DND-41 (cell line): ENCODE data around the gene MYH13.

Source experiments
- ATAC-seq: fragments of 200-7000 bp; cut with Tn5 transposase; 3 replicates; pipeline ENCODE4 v1.9.1; 2021; ENCODE audit warnings: low read depth; ENCODE audit not compliant: insufficient read depth
- DNase-seq: peaks from one replicate; pipeline ENCODE4 v3.0.0-alpha.2; 2020
- H2AFZ ChIP-seq: 2 replicates; pipeline ENCODE4 v1.6.0; 2012; ENCODE audit warnings: low read depth, low read length
- H3K27ac ChIP-seq: 2 replicates; pipeline ENCODE4 v1.5.1; 2012; ENCODE audit warnings: low read length, inconsistent platforms
- H3K27me3 ChIP-seq: fragments of 200-600 bp; sonication (generic); 2 replicates; pipeline ENCODE4 v1.6.0; 2012; ENCODE audit warnings: low read length, mild to moderate bottlenecking, inconsistent platforms; ENCODE audit not compliant: insufficient read depth, poor library complexity
- H3K36me3 ChIP-seq: 2 replicates; pipeline ENCODE4 v1.5.1; 2012; ENCODE audit warnings: low read length, inconsistent platforms; ENCODE audit not compliant: insufficient read depth
- H3K4me1 ChIP-seq: 2 replicates; pipeline ENCODE4 v1.5.1; 2012; ENCODE audit warnings: mild to moderate bottlenecking, low read length; ENCODE audit not compliant: insufficient read depth
- H3K4me2 ChIP-seq: 2 replicates; pipeline ENCODE4 v1.6.0; 2012; ENCODE audit warnings: mild to moderate bottlenecking, moderate library complexity, low read length, inconsistent platforms; ENCODE audit not compliant: insufficient read depth
- H3K4me3 ChIP-seq, 2 experiments: fragments of 200-600 bp in 1 of 2; shearing (Covaris generic) in 1 of 2; 2 replicates each; pipeline ENCODE4 v1.5.1; 2012 to 2016; ENCODE audit warnings: inconsistent platforms in 2 of 2, low read length in 2 of 2, mild to moderate bottlenecking in 2 of 2, low read depth in 1 of 2, moderate library complexity in 1 of 2
- H3K79me2 ChIP-seq: 2 replicates; pipeline ENCODE4 v1.6.0; 2012; ENCODE audit warnings: low read length, inconsistent platforms; ENCODE audit not compliant: insufficient read depth
- H3K9ac ChIP-seq: 2 replicates; pipeline ENCODE4 v1.6.0; 2012; ENCODE audit warnings: low read depth, mild to moderate bottlenecking, inconsistent platforms, low read length, moderate library complexity
- H3K9me3 ChIP-seq: 2 replicates; pipeline ENCODE4 v1.5.1; 2012; ENCODE audit warnings: low read length, moderate library complexity, mild to moderate bottlenecking, inconsistent platforms; ENCODE audit not compliant: insufficient read depth, severe bottlenecking
- H4K20me1 ChIP-seq: 2 replicates; pipeline ENCODE4 v1.6.0; 2012; ENCODE audit warnings: low read length; ENCODE audit not compliant: insufficient read depth
- CTCF ChIP-seq: IDR thresholded peaks from 2 replicates; pipeline ENCODE4 v1.5.1; 2012; ENCODE audit warnings: borderline replicate concordance, low read length, moderate library complexity, mild to moderate bottlenecking; ENCODE audit not compliant: poor library complexity, severe bottlenecking; ENCODE audit errors: extremely low read depth
- EZH2 ChIP-seq: IDR thresholded peaks from 3 replicates; pipeline ENCODE4 v1.6.1; 2012; ENCODE audit warnings: borderline replicate concordance, low read depth, mild to moderate bottlenecking, moderate library complexity, low read length, inconsistent platforms; ENCODE audit not compliant: severe bottlenecking

MYH13 gene

GRCh38 chr17:10339051-10339450 lies 33.8 kb downstream of the MYH13 start:
- Histone ChIP-seq H3K27ac (no peak overlapping the region), H3K4me2 (no peak overlapping the region), H3K79me2 (no peaks in the 10 kb centered on the region), H3K4me1 (no peaks in the 10 kb centered on the region), H4K20me1 (no peaks in the 10 kb centered on the region), H3K9me3 (no peaks in the 10 kb centered on the region), H3K4me3 (no peak overlapping the region), H3K36me3 (no peaks in the 10 kb centered on the region), H3K27me3 (no peaks in the 10 kb centered on the region), H3K9ac (no peak overlapping the region), H2AFZ (no peak overlapping the region)
- ATAC-seq (no peak), DNase-seq (no peak)
- TF ChIP-seq CTCF (no peak), EZH2 (no peak)

DNA sequence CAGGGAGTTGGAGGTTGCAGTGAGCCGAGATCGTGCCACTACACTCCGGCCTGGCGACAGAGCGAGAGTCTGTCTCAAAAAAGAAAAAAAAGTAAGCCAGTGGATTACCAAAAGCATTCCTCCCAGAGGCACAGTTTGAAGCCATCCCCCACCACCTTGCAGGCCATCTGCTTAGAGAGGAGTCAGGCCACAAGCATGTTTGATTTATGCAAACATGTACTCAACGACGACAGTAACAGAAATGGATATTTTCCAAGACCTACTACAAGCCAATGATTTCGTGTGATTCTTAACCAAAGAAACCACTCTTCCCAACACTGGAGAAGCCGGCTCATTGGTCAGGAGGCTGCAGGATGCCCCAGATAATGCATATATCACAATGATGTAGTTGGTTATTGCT lies 34.8 kb downstream of the MYH13 start:
- H4K20me1 ChIP-seq: no peaks in the 10 kb centered on the region
- H2AFZ ChIP-seq: no peak overlapping the region
- no peaks in the 10 kb centered on the region for H3K79me2 ChIP-seq
- H3K27ac ChIP-seq: no peak overlapping the region
- TF ChIP-seq CTCF (no peak), EZH2 (no peak)
- DNase-seq (no peak), ATAC-seq (no peak)
- no peak overlapping the region for H3K9ac ChIP-seq
- H3K4me3 ChIP-seq: no peak overlapping the region
- H3K4me1 ChIP-seq: no peaks in the 10 kb centered on the region
- H3K27me3 ChIP-seq: no peaks in the 10 kb centered on the region
- no peak overlapping the region for H3K4me2 ChIP-seq
- no peaks in the 10 kb centered on the region for H3K9me3 ChIP-seq
- H3K36me3 ChIP-seq: no peaks in the 10 kb centered on the region

DNA sequence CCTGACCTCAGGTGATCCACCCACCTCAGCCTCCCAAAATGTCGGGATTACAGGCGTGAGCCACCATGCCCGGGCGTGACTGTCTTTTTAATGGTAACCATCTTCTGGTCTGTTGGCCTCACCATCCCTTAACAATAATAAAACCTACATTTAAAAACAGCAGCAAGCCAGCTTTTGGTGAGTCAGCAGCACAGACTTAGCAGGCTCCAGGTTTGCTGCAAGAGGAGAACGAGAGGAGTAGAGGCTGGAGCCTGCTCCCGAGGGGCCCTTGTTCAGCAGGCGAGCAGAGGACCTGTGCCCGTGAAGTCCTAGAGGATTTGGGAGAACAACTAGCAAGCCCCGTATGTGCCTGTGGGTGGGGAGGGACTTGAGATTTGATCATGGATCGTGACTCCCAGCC lies 35.7 kb downstream of the MYH13 start:
- Histone ChIP-seq H3K4me1 (no peaks in the 10 kb centered on the region), H3K4me2 (no peak overlapping the region), H4K20me1 (no peaks in the 10 kb centered on the region), H3K27me3 (no peaks in the 10 kb centered on the region), H3K9ac (no peak overlapping the region), H3K4me3 (no peak overlapping the region), H2AFZ (no peak overlapping the region), H3K79me2 (no peaks in the 10 kb centered on the region), H3K36me3 (no peaks in the 10 kb centered on the region), H3K9me3 (no peaks in the 10 kb centered on the region), H3K27ac (no peak overlapping the region)
- TF ChIP-seq EZH2 (no peak), CTCF (no peak)
- ATAC-seq (no peak), DNase-seq (no peak)

- H4K20me1 ChIP-seq: no peaks in the 10 kb centered on the region
- H3K4me2 ChIP-seq: no peak overlapping the region
- no peaks in the 10 kb centered on the region for H3K36me3 ChIP-seq
- no peaks in the 10 kb centered on the region for H3K4me1 ChIP-seq
- no peak overlapping the region for H3K27ac ChIP-seq
- ATAC-seq (no peak), DNase-seq (no peak)
- peaks cover 2% of the 10 kb centered on the region for H3K27me3 ChIP-seq
- no peak overlapping the region for H3K9ac ChIP-seq
- H3K9me3 ChIP-seq: no peaks in the 10 kb centered on the region
- no peaks in the 10 kb centered on the region for H3K79me2 ChIP-seq
- TF ChIP-seq CTCF (no peak), EZH2 (no peak)
- H3K4me3 ChIP-seq: no peak overlapping the region
- H2AFZ ChIP-seq: no peak overlapping the region
Measured at GRCh38 chr17:10336393-10336792, 36.4 kb downstream of the MYH13 start.
